NCI-H1092 treated with DMSO at 0.1 percent for 48 hours (cell line): ENCODE data around the gene TMEM232.
"Not testable (repeated sequence)": the region's sequence is repeated elsewhere in the genome, so short reads cannot be mapped to it uniquely, and the experiment has no call there.

ENCODE experiments used
- DNase-seq: peaks from one replicate; lab custom pipeline; 2025; lab: John Stamatoyannopoulos, UW

TMEM232 gene

GRCh38 chr5:110726249-110727024 lies at the start of gene TMEM232:
TMEM232 (minus strand) TSS chr5:110726671; CDS start chr5:110667352, 59,319 bp downstream.
- DNase-seq: no peak

GRCh38 chr5:110770286-110770685 lies 43.8 kb upstream of the TMEM232 start:
- DNase-seq: no peak

GRCh38 chr5:110769000-110769681 lies 42.7 kb upstream of the TMEM232 start:
- DNase-seq: no peak

GRCh38 chr5:110768138-110768860 lies 41.8 kb upstream of the TMEM232 start:
- no peak for DNase-seq

- DNase-seq: no peak
Observed at GRCh38 chr5:110760158-110760557, 33.7 kb upstream of the TMEM232 start.

GRCh38 chr5:110757118-110757729 lies 30.8 kb upstream of the TMEM232 start:
- DNase-seq: peak; percentile 23

GRCh38 chr5:110754181-110754580 lies 27.7 kb upstream of the TMEM232 start:
- no peak for DNase-seq

GRCh38 chr5:110753600-110753999 lies 27.1 kb upstream of the TMEM232 start:
- no peak for DNase-seq

GRCh38 chr5:110752953-110753352 lies 26.5 kb upstream of the TMEM232 start:
- no peak for DNase-seq

- no peak for DNase-seq
Observed at GRCh38 chr5:110751902-110752762, 25.7 kb upstream of the TMEM232 start.

- peak; percentile 82 for DNase-seq
Observed at GRCh38 chr5:110738812-110739651, 12.6 kb upstream of the TMEM232 start, which contains the start of gene SLC25A46. SLC25A46 (plus strand) TSS chr5:110739007; CDS start chr5:110739120, 113 bp downstream.

- DNase-seq: no peak
Observed at GRCh38 chr5:110738503-110738811, 12.0 kb upstream of the TMEM232 start.

GRCh38 chr5:110736753-110737152 lies 10.3 kb upstream of the TMEM232 start:
- no peak for DNase-seq

- no peak for DNase-seq
Observed at GRCh38 chr5:110735556-110735955, 9.1 kb upstream of the TMEM232 start.

- DNase-seq: no peak
Observed at GRCh38 chr5:110734101-110734500, 7.6 kb upstream of the TMEM232 start.

GRCh38 chr5:110731499-110731898 lies 5.0 kb upstream of the TMEM232 start:
- not testable (repeated sequence) for DNase-seq

GRCh38 chr5:110727025-110727314 lies 499 bp upstream of the TMEM232 start:
- no peak for DNase-seq

- no peak for DNase-seq
Observed at GRCh38 chr5:110718311-110718710, 8.2 kb downstream of the TMEM232 start.

- DNase-seq: no peak
Observed at GRCh38 chr5:110716247-110717245, 9.9 kb downstream of the TMEM232 start.
